Pulmonary artery endothelial cell (primary cell): ENCODE results near the gene ITGBL1. TPM values are rescaled to one million over a fixed set of nuclear protein-coding genes. Genes with fewer than 3 reads are reported as not detected.

Experiments
- DNase-seq: peaks from one replicate; pipeline ENCODE4 v3.0.0-alpha.2; 2011; ENCODE audit warnings: low read depth, low spot score
- total RNA-seq: library from RNA; depleted of rRNA; stranded (reverse); fragments of >200 nt; gene quantifications from 2 replicates; pipeline ENCODE4 v1.2.3, GENCODE V29; 2014

ITGBL1 gene, protein sequence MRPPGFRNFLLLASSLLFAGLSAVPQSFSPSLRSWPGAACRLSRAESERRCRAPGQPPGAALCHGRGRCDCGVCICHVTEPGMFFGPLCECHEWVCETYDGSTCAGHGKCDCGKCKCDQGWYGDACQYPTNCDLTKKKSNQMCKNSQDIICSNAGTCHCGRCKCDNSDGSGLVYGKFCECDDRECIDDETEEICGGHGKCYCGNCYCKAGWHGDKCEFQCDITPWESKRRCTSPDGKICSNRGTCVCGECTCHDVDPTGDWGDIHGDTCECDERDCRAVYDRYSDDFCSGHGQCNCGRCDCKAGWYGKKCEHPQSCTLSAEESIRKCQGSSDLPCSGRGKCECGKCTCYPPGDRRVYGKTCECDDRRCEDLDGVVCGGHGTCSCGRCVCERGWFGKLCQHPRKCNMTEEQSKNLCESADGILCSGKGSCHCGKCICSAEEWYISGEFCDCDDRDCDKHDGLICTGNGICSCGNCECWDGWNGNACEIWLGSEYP
- total RNA-seq = 43.0 and 44.3 TPM in 2 replicates

- DNase-seq = no peak
Measured at GRCh38 chr13:101452519-101453485, at the start of gene ITGBL1. Gene ITGBL1 (plus strand): TSS chr13:101452675. CDS start chr13:101452834, 159 bp downstream.

DNA sequence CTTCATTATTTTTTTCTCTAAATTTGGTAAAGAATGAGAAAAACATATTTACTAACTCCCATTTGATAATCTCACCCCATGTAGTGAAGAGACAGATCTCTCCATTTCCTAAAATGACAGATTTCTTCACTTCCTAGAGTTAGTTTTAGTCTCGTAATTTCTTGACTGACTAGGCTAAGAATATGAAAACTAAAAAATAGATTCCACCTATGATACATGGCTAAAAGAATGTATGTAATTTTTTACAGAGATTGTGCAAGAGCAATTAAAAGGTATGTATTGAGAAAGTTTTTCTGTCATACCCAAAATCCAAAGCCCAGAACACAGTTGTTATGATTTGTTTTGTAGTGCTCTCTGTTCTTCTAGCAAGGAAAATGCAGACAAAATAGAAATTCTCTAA lies 45.7 kb upstream of the ITGBL1 start:
- DNase-seq = no peak

GRCh38 chr13:101408154-101408553 lies 44.3 kb upstream of the ITGBL1 start:
- no peak for DNase-seq

DNA sequence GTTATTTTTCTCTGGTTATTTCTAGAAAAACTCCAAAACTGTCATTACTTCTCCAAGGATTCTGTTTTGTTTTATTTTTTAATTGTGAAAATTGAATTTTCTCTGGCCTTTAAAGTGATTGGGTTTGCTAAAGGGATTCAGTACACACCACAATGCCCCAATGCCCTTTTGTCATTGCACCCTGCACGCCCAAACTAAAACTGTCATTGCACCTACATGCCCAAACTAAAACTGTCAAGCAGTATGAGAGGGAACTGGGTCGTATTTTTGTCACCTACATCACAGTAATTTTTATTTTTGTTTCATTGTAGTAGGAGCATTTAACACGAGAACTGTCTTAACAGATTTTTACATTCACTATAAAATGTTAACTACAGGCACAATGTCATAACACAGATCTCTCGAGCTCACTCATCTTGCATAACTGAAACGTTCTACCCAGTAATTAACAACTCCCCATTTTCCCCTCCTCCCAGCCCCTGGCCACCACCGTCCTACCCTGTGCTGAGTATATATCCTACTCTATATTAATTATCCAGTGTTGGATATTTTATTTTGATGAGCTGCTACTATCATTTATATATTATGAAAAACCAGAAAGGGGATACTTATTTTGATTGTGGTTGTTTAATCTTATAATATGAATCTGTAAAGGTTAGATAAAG lies 43.4 kb upstream of the ITGBL1 start:
- DNase-seq = no peak

DNA sequence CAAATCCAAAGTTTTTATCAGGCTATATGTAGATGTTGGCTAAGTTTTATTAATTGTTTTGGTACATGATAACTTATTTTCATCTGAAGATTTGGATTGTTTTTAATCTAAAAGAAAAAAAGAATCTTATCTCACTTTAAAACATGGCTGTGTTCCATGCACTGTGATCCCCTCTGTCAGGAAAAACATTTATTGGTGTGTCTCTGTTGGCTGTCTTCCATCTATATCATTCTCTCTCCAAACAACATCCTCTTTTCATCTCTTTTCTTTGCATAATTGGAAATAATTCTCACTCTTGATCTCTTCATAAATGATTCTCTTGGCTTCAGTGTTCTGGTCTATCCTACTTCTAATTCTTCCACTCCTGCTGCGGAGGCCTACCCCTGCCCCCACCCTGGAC lies 40.4 kb upstream of the ITGBL1 start:
- no peak for DNase-seq

GRCh38 chr13:101415358-101416174 lies 36.9 kb upstream of the ITGBL1 start:
- DNase-seq = no peak

GRCh38 chr13:101416181-101417042 lies 36.1 kb upstream of the ITGBL1 start, which contains the start of gene NALCN:
Gene NALCN (minus strand): TSS chr13:101416508. CDS start chr13:101399126, 17,382 bp downstream.
- no peak for DNase-seq

GRCh38 chr13:101417043-101417406 lies 35.5 kb upstream of the ITGBL1 start:
- DNase-seq = no peak

DNA sequence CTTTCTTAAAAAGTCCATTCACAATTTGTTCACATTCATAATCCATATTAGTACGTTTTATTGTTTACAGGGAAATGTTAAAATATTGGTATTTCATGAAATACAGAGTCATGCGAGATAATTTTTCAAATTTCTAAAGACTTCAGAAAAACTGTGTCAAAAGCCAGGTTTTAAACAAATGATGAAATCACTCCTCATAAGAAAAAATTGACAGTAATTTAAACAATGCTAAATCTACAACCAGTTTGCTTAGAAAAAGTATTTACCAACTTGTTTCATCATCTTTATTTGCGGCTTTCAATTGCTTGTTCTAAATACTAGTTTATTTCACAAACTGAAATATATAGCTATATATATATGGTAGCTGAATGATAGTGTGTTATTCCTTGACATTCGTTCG lies 35.0 kb upstream of the ITGBL1 start:
- DNase-seq = no peak

GRCh38 chr13:101423872-101424271 lies 28.6 kb upstream of the ITGBL1 start:
- DNase-seq = no peak

DNA sequence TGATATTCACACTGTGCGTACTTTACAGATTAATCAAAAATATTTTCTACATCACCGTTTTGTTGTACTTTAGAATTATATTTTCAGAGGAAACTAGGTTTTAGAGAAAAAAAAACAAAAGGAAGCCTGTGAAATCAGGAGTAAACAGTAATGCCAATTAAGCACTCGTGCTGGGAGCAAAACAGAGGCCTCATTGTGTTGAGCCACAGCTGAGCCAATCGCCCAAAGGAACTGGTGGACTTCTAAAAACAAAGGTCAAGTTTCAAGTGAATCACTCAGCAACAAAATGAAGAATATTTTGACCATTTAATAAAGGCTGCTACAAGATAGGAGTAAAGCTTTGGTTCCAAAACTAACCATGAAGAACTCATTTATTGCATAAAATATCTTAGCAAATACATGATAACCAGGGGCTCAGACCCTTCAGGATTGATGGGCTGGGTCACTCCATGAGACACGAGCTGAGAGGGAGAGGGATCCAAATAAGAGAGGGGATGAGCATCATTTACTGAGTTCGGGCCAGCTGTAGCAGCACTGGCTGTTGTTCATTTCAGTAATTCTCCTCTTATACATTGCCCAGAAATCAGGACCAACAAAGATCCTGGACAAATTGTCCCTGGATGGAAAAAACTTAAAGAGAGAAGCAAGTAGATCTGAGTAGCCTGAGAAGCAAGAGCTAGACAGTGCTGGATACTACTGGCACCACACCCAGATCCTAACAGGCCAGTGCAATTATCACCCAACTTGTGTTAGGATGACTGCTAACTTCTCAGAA lies 27.9 kb upstream of the ITGBL1 start:
- DNase-seq = no peak

GRCh38 chr13:101425156-101425471 lies 27.4 kb upstream of the ITGBL1 start:
- DNase-seq = no peak

DNA sequence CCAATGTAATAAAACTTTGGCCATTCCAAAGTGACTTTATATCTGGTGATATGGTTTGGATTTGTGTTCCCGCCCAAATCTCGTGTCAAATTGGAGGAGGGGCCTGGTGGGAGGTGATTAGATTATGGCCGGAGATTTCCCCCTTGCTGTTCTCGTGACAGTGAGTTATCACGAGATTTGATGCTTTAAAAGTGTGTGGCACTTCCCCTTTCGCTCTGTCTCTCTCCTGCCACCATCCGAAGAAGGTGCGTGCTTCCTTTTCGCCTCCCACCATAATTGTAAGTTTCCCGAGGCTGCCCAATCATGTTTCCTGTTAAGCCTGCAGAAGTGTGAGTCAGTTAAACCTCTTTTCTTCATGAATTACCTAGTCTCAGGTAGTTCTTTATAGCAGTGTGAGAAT lies 26.9 kb upstream of the ITGBL1 start:
- DNase-seq = no peak

- no peak for DNase-seq
Measured at GRCh38 chr13:101429733-101430132, 22.7 kb upstream of the ITGBL1 start.

DNA sequence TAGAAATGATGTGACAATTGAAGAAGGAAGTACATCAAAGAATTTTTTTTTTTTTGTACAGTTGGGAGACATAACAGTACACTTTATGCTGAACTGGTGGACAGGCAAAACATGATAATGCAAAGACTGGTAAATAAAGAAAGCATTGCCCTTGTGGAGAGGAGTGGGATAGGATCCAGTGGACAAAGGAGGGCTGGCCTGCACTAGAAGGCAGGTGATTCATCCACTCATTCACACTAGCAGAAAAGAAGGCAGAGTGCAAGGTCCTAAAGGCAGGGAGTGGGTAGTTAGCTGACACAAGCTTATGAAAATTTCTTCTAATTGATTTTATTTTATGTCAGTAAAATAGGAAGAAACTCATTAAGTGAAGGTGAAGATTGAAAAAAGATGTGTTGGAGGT lies 18.6 kb upstream of the ITGBL1 start:
- DNase-seq = no peak

- DNase-seq = no peak
Measured at GRCh38 chr13:101434486-101434885, 18.0 kb upstream of the ITGBL1 start.

- DNase-seq = no peak
Measured at GRCh38 chr13:101447852-101448251, 4.6 kb upstream of the ITGBL1 start.

GRCh38 chr13:101449790-101450748 lies 2.4 kb upstream of the ITGBL1 start:
- DNase-seq = peak; percentile 78
